ENCODE results near the gene CNTNAP2. TPM values are rescaled to one million over a fixed set of nuclear protein-coding genes. Genes with fewer than 3 reads are reported as not detected.

CNTNAP2 gene
- total RNA-seq, 1 experiment from 2014 or later, result 0.03 TPM

- POLR2A ChIA-PET, result no interaction called here
- ATAC-seq (no peak), DNase-seq (ENCODE audit: low read depth, low spot score) (no peak)
- H3K27me3 ChIP-seq (ENCODE audit: control insufficient read depth, insufficient read depth, low read length), result no peaks in the 10 kb centered on the region; the same call in 1 of the 2 replicates
- CTCF ChIA-PET, result no interaction called here
- H3K36me3 ChIP-seq (ENCODE audit: control insufficient read depth, insufficient read depth, low read length), result no peaks in the 10 kb centered on the region
- TF ChIP-seq POLR2AphosphoS5 (IDR thresholded peaks at IDR 0.05; ENCODE audit: low read depth, low read length) (no peak), REST (IDR thresholded peaks at IDR 0.05; ENCODE audit: insufficient read depth in 1 of 2, low read depth in 2 of 2, low read length in 1 of 2) (no peak), SIN3A (IDR thresholded peaks at IDR 0.05; ENCODE audit: borderline replicate concordance, insufficient read depth, low read depth, low read length) (no peak), TCF7L2 (IDR thresholded peaks at IDR 0.05; ENCODE audit: low read depth, low read length) (no peak), CTCF (IDR thresholded peaks at IDR 0.05) (no peak)
- no TSS peak for BruUV-seq (replicated peaks)
- intact Hi-C loops (cut with micrococcal nuclease; ENCODE audit: unreplicated experiment), result no loop called here
- H3K27ac ChIP-seq (ENCODE audit: low read length), result no peak overlapping the region
- H3K4me3 ChIP-seq (ENCODE audit: low read depth in 2 of 2, low read length in 2 of 2), result no peak overlapping the region
- no peaks in the 10 kb centered on the region for H3K9me3 ChIP-seq (ENCODE audit: control insufficient read depth, insufficient read depth, low read depth, low read length)
- in situ Hi-C loops (cut with HindIII; ENCODE audit: low pct_unique_long_range_greater_than_20kb, low sequenced_read_pairs), result no loop called here
- no peaks in the 10 kb centered on the region for H3K4me1 ChIP-seq (ENCODE audit: control insufficient read depth, insufficient read depth, low read length)
These were observed 1053.9 kb downstream of the CNTNAP2 start for GRCh38 chr7:147170341-147171012.

GRCh38 chr7:147171013-147171391, 1054.4 kb downstream of the CNTNAP2 start:
- DNase-seq (ENCODE audit: low read depth, low spot score), result no peak
- Histone ChIP-seq H3K36me3 (ENCODE audit: control insufficient read depth, insufficient read depth, low read length) (no peaks in the 10 kb centered on the region), H3K27me3 (ENCODE audit: control insufficient read depth, insufficient read depth, low read length) (no peaks in the 10 kb centered on the region; the same call in 1 of the 2 replicates), H3K27ac (ENCODE audit: low read length) (no peak overlapping the region), H3K9me3 (ENCODE audit: control insufficient read depth, insufficient read depth, low read depth, low read length) (no peaks in the 10 kb centered on the region), H3K4me1 (ENCODE audit: control insufficient read depth, insufficient read depth, low read length) (no peaks in the 10 kb centered on the region), H3K4me3 (ENCODE audit: low read depth in 2 of 2, low read length in 2 of 2) (no peak overlapping the region)
- in situ Hi-C loops (cut with HindIII; ENCODE audit: low pct_unique_long_range_greater_than_20kb, low sequenced_read_pairs), result no loop called here
- intact Hi-C loops (cut with micrococcal nuclease; ENCODE audit: unreplicated experiment), result no loop called here
- no peak for ATAC-seq
- BruUV-seq (replicated peaks), result no TSS peak
- POLR2A ChIA-PET, result interaction anchor here (0.6 kb wide), 1 partner anchor 1058 kb away, joined by 3 read pairs; no protein-coding TSS in a partner anchor
- TF ChIP-seq SIN3A (IDR thresholded peaks at IDR 0.05; ENCODE audit: borderline replicate concordance, insufficient read depth, low read depth, low read length) (no peak), CTCF (IDR thresholded peaks at IDR 0.05) (no peak), REST (IDR thresholded peaks at IDR 0.05; ENCODE audit: insufficient read depth in 1 of 2, low read depth in 2 of 2, low read length in 1 of 2) (no peak), POLR2AphosphoS5 (IDR thresholded peaks at IDR 0.05; ENCODE audit: low read depth, low read length) (no peak), TCF7L2 (IDR thresholded peaks at IDR 0.05; ENCODE audit: low read depth, low read length) (no peak)
- CTCF ChIA-PET, result no interaction called here
